Measurements from ENCODE around the gene PDE1C. TPM values are rescaled to one million over a fixed set of nuclear protein-coding genes. Genes with fewer than 3 reads are reported as not detected.

Gene PDE1C
- total and polyA plus RNA-seq, 5 donors from 2014 or later = not detected

DNA sequence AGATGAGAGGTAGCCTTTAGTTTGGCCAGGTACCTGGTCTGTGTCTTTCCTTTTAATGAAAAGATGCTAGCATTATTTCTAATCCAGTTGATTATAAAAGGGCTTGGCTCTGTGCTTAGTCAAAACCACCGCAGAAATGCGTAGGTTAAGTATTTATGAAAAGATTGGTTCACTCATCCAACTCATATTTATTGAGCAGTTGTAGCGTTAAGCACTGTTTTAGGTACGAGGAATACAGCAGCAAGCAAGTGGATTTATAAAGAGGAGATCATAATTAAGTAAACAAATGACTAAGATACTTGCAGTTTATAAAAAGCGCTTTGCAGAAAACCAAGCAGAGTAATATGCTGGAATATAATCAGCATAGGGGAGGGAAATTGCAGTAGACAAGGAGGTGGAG is 253.4 kb downstream of the PDE1C start:
- no peak overlapping the region for H3K27ac Mint-ChIP-seq
- no peak overlapping the region for H3K4me3 Mint-ChIP-seq
- Histone ChIP-seq H3K27me3 (ENCODE audit: control insufficient read depth, insufficient read depth, low read length) (no peaks in the 10 kb centered on the region), H3K4me3 (ENCODE audit: low read depth, low read length) (no peak overlapping the region), H3K4me1 (ENCODE audit: control insufficient read depth, insufficient read depth, low read length, poor library complexity, severe bottlenecking) (no peaks in the 10 kb centered on the region), H3K27ac (ENCODE audit: insufficient read depth, low read length, poor library complexity, severe bottlenecking) (no peak overlapping the region), H3K9me3 (ENCODE audit: control insufficient read depth in 2 of 2, low read length in 2 of 2) (no peaks in the 10 kb centered on the region), H3K36me3 (ENCODE audit: control insufficient read depth, insufficient read depth, low read length) (no peaks in the 10 kb centered on the region)
- no peaks in the 10 kb centered on the region for H3K36me3 Mint-ChIP-seq
- ATAC-seq (ENCODE audit: low read depth in 2 of 2) (no peak), DNase-seq (no peak)
- peaks cover 0 to 8% (median 0%) of the 10 kb centered on the region in 7 donors for H3K9me3 Mint-ChIP-seq
- H3K27me3 Mint-ChIP-seq = no peaks in the 10 kb centered on the region
- H3K4me1 Mint-ChIP-seq = no peaks in the 10 kb centered on the region

DNA sequence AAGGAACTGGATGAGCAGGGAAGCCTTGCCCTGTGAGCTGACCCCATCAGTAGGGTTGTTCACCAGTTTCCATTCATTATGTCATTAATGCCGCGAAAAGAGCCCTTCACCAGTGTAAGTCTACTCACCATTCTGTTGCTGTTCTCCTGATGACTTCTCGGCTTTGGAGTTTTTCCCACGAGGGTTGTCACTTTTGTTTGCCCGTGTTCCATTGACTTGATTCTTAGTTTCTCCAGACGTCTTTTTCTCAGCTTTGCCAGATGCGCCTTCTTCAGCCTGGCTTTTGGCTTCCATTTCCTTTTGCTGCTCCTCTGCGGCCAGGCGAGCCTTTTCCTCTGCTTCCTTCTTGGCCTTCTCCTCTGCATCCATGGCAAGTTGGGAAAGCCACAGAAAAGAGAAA is 254.4 kb downstream of the PDE1C start:
- Histone ChIP-seq H3K36me3 (ENCODE audit: control insufficient read depth, insufficient read depth, low read length) (no peaks in the 10 kb centered on the region), H3K27ac (ENCODE audit: insufficient read depth, low read length, poor library complexity, severe bottlenecking) (no peak overlapping the region), H3K27me3 (ENCODE audit: control insufficient read depth, insufficient read depth, low read length) (no peaks in the 10 kb centered on the region), H3K9me3 (ENCODE audit: control insufficient read depth in 2 of 2, low read length in 2 of 2) (no peaks in the 10 kb centered on the region), H3K4me1 (ENCODE audit: control insufficient read depth, insufficient read depth, low read length, poor library complexity, severe bottlenecking) (no peaks in the 10 kb centered on the region), H3K4me3 (ENCODE audit: low read depth, low read length) (no peak overlapping the region)
- H3K4me1 Mint-ChIP-seq = no peaks in the 10 kb centered on the region
- no peak for ATAC-seq (ENCODE audit: low read depth in 2 of 2)
- no peaks in the 10 kb centered on the region for H3K36me3 Mint-ChIP-seq
- no peak overlapping the region for H3K27ac Mint-ChIP-seq
- H3K4me3 Mint-ChIP-seq = no peak overlapping the region
- peaks cover 0 to 8% (median 0%) of the 10 kb centered on the region in 7 donors for H3K9me3 Mint-ChIP-seq
- H3K27me3 Mint-ChIP-seq = no peaks in the 10 kb centered on the region
- no peak for DNase-seq

DNA sequence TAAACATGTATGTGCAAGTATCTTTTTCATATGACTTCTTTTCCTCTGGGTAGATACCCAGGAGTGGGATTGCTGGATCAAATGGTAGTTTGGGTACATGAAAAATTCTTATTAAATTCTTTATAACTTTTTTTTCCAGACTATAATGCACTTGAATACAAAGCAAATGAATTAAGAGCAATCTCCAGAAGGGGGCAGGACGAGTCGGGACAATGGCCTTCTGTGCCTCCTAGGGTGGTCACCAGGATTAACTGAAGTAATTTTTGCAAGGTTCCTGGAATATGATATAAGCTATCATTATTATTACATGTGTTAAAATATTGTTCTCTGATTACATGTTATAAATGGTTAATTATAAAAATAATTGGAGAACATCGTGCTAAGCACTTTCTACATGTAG is 256.0 kb downstream of the PDE1C start:
- no peak overlapping the region for H3K27ac Mint-ChIP-seq
- Histone ChIP-seq H3K27ac (ENCODE audit: insufficient read depth, low read length, poor library complexity, severe bottlenecking) (no peak overlapping the region), H3K4me3 (ENCODE audit: low read depth, low read length) (no peak overlapping the region), H3K27me3 (ENCODE audit: control insufficient read depth, insufficient read depth, low read length) (no peaks in the 10 kb centered on the region), H3K9me3 (ENCODE audit: control insufficient read depth in 2 of 2, low read length in 2 of 2) (no peaks in the 10 kb centered on the region), H3K36me3 (ENCODE audit: control insufficient read depth, insufficient read depth, low read length) (no peaks in the 10 kb centered on the region), H3K4me1 (ENCODE audit: control insufficient read depth, insufficient read depth, low read length, poor library complexity, severe bottlenecking) (no peaks in the 10 kb centered on the region)
- no peaks in the 10 kb centered on the region for H3K27me3 Mint-ChIP-seq
- no peak for ATAC-seq (ENCODE audit: low read depth in 2 of 2)
- H3K4me3 Mint-ChIP-seq = no peak overlapping the region
- DNase-seq = no peak
- H3K9me3 Mint-ChIP-seq = peaks cover 0 to 6% (median 0%) of the 10 kb centered on the region in 7 donors
- H3K36me3 Mint-ChIP-seq = no peaks in the 10 kb centered on the region
- H3K4me1 Mint-ChIP-seq = no peaks in the 10 kb centered on the region

DNA sequence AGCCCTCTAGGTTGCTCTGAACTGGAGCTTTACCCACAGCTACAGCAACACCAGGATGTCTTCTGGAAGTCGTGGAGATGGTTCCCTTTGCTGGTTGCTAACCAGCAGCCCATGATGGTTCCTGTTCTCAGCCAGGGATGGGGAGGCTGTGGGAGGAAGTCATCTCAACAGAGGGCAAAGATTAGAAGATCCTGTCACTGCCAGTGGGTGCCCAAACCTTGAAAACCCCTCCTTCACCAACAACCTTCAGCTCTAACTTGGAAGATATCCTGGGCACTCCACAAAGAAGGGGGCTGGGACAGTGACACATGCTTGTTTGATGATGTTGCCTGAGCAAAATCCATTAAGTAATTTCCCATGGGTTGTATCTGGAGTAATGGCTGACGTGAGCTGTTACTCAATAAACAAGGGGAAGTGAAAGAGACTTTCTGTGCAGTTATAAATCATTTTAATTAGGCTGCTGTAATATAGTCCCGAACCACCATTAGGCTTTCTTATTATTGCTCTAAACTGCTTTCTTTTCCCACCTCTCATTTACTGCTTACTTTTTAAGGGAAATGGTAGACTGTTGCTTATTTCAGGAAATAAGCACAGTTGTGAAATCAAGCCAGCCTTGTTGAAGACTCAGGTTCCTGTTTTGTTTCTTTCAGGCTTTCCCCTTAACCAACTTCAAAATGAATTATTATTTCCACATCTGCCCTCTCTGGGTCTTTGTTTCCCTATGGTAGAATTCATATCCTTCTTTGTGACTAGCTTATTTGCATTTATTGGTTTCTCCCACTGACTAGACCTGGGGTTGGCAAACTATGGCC is 258.4 kb downstream of the PDE1C start:
- Mint-ChIP-seq H3K27ac (no peak overlapping the region), H3K4me1 (no peaks in the 10 kb centered on the region), H3K27me3 (no peaks in the 10 kb centered on the region), H3K36me3 (no peaks in the 10 kb centered on the region), H3K9me3 (peaks cover 0 to 6% (median 0%) of the 10 kb centered on the region in 7 donors), H3K4me3 (no peak overlapping the region)
- H3K27ac ChIP-seq (ENCODE audit: insufficient read depth, low read length, poor library complexity, severe bottlenecking) = no peak overlapping the region
- no peaks in the 10 kb centered on the region for H3K4me1 ChIP-seq (ENCODE audit: control insufficient read depth, insufficient read depth, low read length, poor library complexity, severe bottlenecking)
- DNase-seq (no peak), ATAC-seq (ENCODE audit: low read depth in 2 of 2) (no peak)
- no peak overlapping the region for H3K4me3 ChIP-seq (ENCODE audit: low read depth, low read length)
- no peaks in the 10 kb centered on the region for H3K36me3 ChIP-seq (ENCODE audit: control insufficient read depth, insufficient read depth, low read length)
- H3K9me3 ChIP-seq (ENCODE audit: control insufficient read depth in 2 of 2, low read length in 2 of 2) = no peaks in the 10 kb centered on the region
- no peaks in the 10 kb centered on the region for H3K27me3 ChIP-seq (ENCODE audit: control insufficient read depth, insufficient read depth, low read length)

DNA sequence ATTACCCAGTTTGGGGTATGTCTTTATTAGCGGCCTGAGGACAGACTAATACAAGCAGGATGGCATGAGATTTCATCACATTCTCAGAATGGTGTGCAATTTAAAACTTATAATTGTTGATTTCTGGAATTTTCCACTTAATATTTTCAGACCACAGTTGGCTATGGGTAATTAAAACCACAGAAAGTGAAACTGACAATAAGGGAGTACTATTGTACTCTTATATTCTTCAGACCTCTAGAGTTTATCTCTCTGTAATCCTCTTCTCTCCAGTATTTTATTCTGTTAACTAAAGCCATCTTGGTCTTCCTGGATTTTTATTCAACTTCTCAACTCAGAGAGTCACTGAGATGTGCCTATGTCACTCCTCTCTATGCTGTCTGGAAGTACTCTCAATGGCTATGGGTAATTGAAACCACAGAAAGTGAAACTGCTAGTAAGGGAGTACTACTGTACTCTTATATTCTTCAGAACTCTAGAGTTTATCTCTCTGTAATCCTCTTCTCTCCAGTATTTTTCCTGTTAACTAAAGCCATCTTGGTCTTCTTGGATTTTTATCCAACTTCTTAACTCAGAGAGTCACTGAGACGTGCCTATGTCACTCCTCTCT is 264.9 kb downstream of the PDE1C start:
- no peaks in the 10 kb centered on the region for H3K27me3 Mint-ChIP-seq
- H3K9me3 Mint-ChIP-seq = peaks cover 0 to 16% (median 0%) of the 10 kb centered on the region in 7 donors
- H3K36me3 Mint-ChIP-seq = no peaks in the 10 kb centered on the region
- no peaks in the 10 kb centered on the region for H3K9me3 ChIP-seq (ENCODE audit: control insufficient read depth in 2 of 2, low read length in 2 of 2)
- no peak overlapping the region for H3K4me3 Mint-ChIP-seq
- H3K27ac Mint-ChIP-seq = no peak overlapping the region
- H3K27me3 ChIP-seq (ENCODE audit: control insufficient read depth, insufficient read depth, low read length) = no peaks in the 10 kb centered on the region
- no peak overlapping the region for H3K4me3 ChIP-seq (ENCODE audit: low read depth, low read length)
- H3K36me3 ChIP-seq (ENCODE audit: control insufficient read depth, insufficient read depth, low read length) = no peaks in the 10 kb centered on the region
- ATAC-seq (ENCODE audit: low read depth in 2 of 2) (no peak), DNase-seq (no peak)
- no peaks in the 10 kb centered on the region for H3K4me1 ChIP-seq (ENCODE audit: control insufficient read depth, insufficient read depth, low read length, poor library complexity, severe bottlenecking)
- no peaks in the 10 kb centered on the region for H3K4me1 Mint-ChIP-seq
- H3K27ac ChIP-seq (ENCODE audit: insufficient read depth, low read length, poor library complexity, severe bottlenecking) = no peak overlapping the region

DNA sequence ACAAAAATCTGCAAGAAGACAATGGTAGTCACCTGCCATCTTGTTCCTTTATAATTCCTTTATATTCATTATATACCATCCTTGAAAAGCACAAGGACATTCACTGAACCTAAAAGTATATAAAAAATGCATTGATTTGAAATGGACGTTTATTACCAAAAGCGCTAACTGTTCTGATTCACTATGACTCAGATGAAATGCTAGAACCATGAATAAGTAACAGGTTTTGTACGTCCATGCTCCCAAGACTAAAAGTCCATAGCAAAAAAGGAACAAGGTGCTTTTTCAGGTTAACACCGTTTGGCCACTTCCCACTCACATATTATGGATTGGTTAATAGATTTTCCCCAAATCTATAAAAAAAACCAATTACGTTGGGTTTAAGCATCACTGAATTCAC is 273.8 kb downstream of the PDE1C start:
- Histone ChIP-seq H3K4me1 (ENCODE audit: control insufficient read depth, insufficient read depth, low read length, poor library complexity, severe bottlenecking) (no peaks in the 10 kb centered on the region), H3K27me3 (ENCODE audit: control insufficient read depth, insufficient read depth, low read length) (no peaks in the 10 kb centered on the region), H3K36me3 (ENCODE audit: control insufficient read depth, insufficient read depth, low read length) (no peaks in the 10 kb centered on the region), H3K27ac (ENCODE audit: insufficient read depth, low read length, poor library complexity, severe bottlenecking) (no peak overlapping the region), H3K9me3 (ENCODE audit: control insufficient read depth in 2 of 2, low read length in 2 of 2) (no peaks in the 10 kb centered on the region), H3K4me3 (ENCODE audit: low read depth, low read length) (no peak overlapping the region)
- no peak for ATAC-seq (ENCODE audit: low read depth in 2 of 2)
- peaks cover 0 to 3% (median 0%) of the 10 kb centered on the region in 7 donors for H3K9me3 Mint-ChIP-seq
- H3K27me3 Mint-ChIP-seq = no peaks in the 10 kb centered on the region
- H3K4me1 Mint-ChIP-seq = no peaks in the 10 kb centered on the region
- no peak overlapping the region for H3K27ac Mint-ChIP-seq
- DNase-seq = no peak
- H3K4me3 Mint-ChIP-seq = no peak overlapping the region
- no peaks in the 10 kb centered on the region for H3K36me3 Mint-ChIP-seq

DNA sequence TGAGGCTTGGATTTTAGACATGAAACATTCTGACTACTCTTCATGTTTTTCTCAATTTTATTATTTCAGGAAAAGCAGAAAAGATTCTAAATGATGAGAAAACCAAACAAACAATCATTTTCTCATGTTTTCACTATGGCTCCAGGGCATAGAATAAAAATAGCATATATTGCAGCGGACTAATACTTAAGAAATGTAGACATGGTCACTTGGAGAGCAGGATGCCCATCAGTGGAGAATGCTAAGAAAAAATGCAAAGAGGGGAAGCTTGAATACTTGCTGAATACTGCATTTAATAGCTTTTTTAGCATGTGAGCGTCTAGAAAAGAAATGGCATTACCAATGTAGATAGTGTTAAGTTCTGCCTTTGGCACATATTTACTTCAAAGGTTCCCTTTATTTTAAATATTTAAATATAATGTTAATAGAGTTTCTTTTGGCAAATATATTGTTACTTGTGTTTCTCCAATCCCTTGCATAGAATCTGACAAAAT is 275.3 kb downstream of the PDE1C start:
- H3K27me3 Mint-ChIP-seq = no peaks in the 10 kb centered on the region
- H3K4me1 Mint-ChIP-seq = no peaks in the 10 kb centered on the region
- Histone ChIP-seq H3K27ac (ENCODE audit: insufficient read depth, low read length, poor library complexity, severe bottlenecking) (no peak overlapping the region), H3K4me1 (ENCODE audit: control insufficient read depth, insufficient read depth, low read length, poor library complexity, severe bottlenecking) (no peaks in the 10 kb centered on the region), H3K27me3 (ENCODE audit: control insufficient read depth, insufficient read depth, low read length) (no peaks in the 10 kb centered on the region), H3K36me3 (ENCODE audit: control insufficient read depth, insufficient read depth, low read length) (no peaks in the 10 kb centered on the region), H3K4me3 (ENCODE audit: low read depth, low read length) (no peak overlapping the region), H3K9me3 (ENCODE audit: control insufficient read depth in 2 of 2, low read length in 2 of 2) (no peaks in the 10 kb centered on the region)
- ATAC-seq (ENCODE audit: low read depth in 2 of 2) = no peak
- DNase-seq = no peak
- H3K4me3 Mint-ChIP-seq = no peak overlapping the region
- H3K36me3 Mint-ChIP-seq = no peaks in the 10 kb centered on the region
- no peak overlapping the region for H3K27ac Mint-ChIP-seq
- H3K9me3 Mint-ChIP-seq = peaks cover 0 to 3% (median 0%) of the 10 kb centered on the region in 7 donors

DNA sequence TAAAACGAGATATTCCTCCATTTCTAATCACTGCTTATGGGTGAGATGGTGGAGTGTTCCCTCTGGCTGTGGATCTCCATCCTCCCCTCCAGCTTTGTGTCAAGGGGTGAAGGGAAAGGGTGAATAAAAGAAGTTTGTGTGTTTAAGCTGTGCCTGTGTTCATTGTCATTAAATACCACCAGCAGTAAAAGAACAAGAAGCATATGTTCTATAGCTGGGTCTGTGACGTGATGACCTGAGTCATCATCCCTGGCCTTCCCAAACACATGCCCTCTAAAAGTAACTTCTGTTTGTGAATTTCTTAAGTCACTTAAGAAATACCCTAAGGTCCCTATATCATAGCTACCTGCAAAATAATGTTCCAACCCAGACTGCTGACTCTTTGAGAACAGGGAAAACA is 278.3 kb downstream of the PDE1C start:
- Mint-ChIP-seq H3K4me1 (no peaks in the 10 kb centered on the region), H3K4me3 (no peak overlapping the region), H3K9me3 (peaks cover 0 to 3% (median 0%) of the 10 kb centered on the region in 7 donors), H3K27ac (no peak overlapping the region), H3K27me3 (no peaks in the 10 kb centered on the region), H3K36me3 (no peaks in the 10 kb centered on the region)
- DNase-seq (no peak), ATAC-seq (ENCODE audit: low read depth in 2 of 2) (no peak)
- Histone ChIP-seq H3K4me3 (ENCODE audit: low read depth, low read length) (no peak overlapping the region), H3K27me3 (ENCODE audit: control insufficient read depth, insufficient read depth, low read length) (no peaks in the 10 kb centered on the region), H3K27ac (ENCODE audit: insufficient read depth, low read length, poor library complexity, severe bottlenecking) (no peak overlapping the region), H3K9me3 (ENCODE audit: control insufficient read depth in 2 of 2, low read length in 2 of 2) (no peaks in the 10 kb centered on the region), H3K36me3 (ENCODE audit: control insufficient read depth, insufficient read depth, low read length) (no peaks in the 10 kb centered on the region), H3K4me1 (ENCODE audit: control insufficient read depth, insufficient read depth, low read length, poor library complexity, severe bottlenecking) (no peaks in the 10 kb centered on the region)

Data from CD4-positive, CD25-positive, alpha-beta regulatory T cell (primary cell).